Right lobe of liver (tissue), 4 donors: ENCODE results near the gene SERPINB2.

ENCODE experiments used
- CTCF ChIP-seq, 4 donors: fragments of 200-600 bp in 3 of 4; fragments of 450-650 bp in 1 of 4; IDR thresholded peaks; one replicate each; pipeline versions ENCODE4 v1.5.1 to v1.8.0; 2016 to 2022; ENCODE audit warnings: antibody characterized with exemption in 4 of 4, mild to moderate bottlenecking in 2 of 4
- POLR2A ChIP-seq: fragments of 450-650 bp; IDR thresholded peaks from one replicate; pipeline ENCODE4 v1.6.1; 2017; ENCODE audit warnings: antibody characterized with exemption, mild to moderate bottlenecking
- donor health status: DM: no; HTN: no; CAD: no.
- donor health status: DM: no; HTN: no; CAD: no.
- donor health status: DM: no; HTN: yes; CAD: no.

DNA sequence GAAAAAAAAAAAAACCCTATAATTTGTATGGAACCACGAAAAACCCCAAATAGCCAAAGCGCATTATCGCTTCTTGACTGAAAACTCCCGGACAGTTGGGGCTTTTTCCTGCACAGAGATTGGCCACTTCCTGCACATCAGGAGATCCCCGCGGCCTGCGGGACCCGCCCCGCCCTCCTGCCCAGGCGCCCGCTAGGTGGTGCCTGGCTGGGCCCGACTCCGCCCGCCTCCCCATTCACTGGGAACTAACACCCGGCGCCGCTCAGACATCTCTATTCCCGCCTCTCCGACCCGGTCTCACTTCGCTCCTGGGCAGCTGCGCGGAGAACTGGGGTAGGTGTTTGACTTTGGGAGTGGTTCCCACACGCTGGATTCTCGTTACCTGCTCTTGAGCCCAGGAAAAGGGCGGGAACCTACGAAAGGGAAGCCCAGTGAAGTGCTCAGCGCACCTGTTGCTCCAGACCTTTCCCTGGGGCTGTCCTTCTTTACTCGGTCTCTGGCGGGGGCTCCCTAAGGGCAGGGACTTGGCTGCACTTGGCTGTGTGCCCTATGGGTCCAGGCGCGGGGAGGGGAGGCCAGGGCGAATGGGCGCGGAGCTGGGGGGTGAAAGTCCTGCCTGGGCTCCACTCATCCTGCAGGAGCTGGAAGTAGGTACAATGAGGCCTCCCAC lies 61.7 kb downstream of the SERPINB2 start, which contains the start of gene HMSD:
- TF ChIP-seq CTCF (IDR thresholded peaks at IDR 0.05): peak; percentile 37 to 61 (median 46)
- TF ChIP-seq POLR2A: no peak
